Measurements from ENCODE around the gene CEP63. TPM values are rescaled to one million over a fixed set of nuclear protein-coding genes. Genes with fewer than 3 reads are reported as not detected.

CEP63 gene
- total and polyA plus RNA-seq, 2 of the 8 experiments (the other 6 are each of a cell fraction or from before 2014, with no cell fraction given) = 5.3 to 18.2 TPM

- TF ChIP-seq USF2 (IDR thresholded peaks at IDR 0.05; ENCODE audit: low read length) = no peak
- TF ChIP-seq EGR1 (IDR thresholded peaks at IDR 0.05; ENCODE audit: borderline replicate concordance, low read depth, low read length) = no peak
- TF ChIP-seq BRCA1 (IDR thresholded peaks at IDR 0.05; ENCODE audit: low read depth, low read length) = no peak
These were observed 133.4 kb downstream of the CEP63 start (continued) for GRCh38 chr3:134619301-134619615.

Measured in H1 (cell line).